ENCODE measurements around the gene NRCAM. TPM values are rescaled to one million over a fixed set of nuclear protein-coding genes. Genes with fewer than 3 reads are reported as not detected.

The NRCAM gene
- total RNA-seq, 2 experiments from 2014 or later = 3.2 to 3.8 TPM

DNA sequence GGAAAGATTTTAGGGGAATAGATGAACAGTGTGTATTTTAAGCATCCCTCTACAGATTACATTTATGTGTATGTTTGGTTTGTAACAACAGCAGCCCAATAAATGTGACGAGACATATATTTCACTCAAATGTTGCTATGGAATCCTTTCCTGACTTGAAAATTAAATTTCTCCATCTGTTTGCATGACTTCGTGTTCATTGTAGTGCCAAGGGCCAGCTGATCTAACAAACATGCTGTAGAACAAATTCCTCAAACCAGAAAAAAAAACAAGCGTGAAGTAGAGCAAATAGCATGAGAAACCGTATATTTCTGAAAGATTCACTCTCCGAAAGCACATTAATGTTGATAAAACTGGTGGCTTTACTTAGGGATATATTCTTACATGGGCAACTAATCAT, 87.8 kb downstream of the NRCAM start:
- peaks cover 4% of the 10 kb centered on the region for H3K36me3 Mint-ChIP-seq (ENCODE audit: low read depth)
- ATAC-seq (no peak), DNase-seq (no peak)
- ChIA-PET POLR2A (no interaction called here), CTCF (no interaction called here)
- no peaks in the 10 kb centered on the region for H3K27me3 Mint-ChIP-seq
- H3K4me3 Mint-ChIP-seq = no peak overlapping the region
- no peak overlapping the region for H3K27ac Mint-ChIP-seq
- intact Hi-C loops (cut with micrococcal nuclease) = no loop called here
- TF ChIP-seq, protein P1, sequence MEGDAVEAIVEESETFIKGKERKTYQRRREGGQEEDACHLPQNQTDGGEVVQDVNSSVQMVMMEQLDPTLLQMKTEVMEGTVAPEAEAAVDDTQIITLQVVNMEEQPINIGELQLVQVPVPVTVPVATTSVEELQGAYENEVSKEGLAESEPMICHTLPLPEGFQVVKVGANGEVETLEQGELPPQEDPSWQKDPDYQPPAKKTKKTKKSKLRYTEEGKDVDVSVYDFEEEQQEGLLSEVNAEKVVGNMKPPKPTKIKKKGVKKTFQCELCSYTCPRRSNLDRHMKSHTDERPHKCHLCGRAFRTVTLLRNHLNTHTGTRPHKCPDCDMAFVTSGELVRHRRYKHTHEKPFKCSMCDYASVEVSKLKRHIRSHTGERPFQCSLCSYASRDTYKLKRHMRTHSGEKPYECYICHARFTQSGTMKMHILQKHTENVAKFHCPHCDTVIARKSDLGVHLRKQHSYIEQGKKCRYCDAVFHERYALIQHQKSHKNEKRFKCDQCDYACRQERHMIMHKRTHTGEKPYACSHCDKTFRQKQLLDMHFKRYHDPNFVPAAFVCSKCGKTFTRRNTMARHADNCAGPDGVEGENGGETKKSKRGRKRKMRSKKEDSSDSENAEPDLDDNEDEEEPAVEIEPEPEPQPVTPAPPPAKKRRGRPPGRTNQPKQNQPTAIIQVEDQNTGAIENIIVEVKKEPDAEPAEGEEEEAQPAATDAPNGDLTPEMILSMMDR (IDR thresholded peaks at IDR 0.05) = no peak
- peaks cover 9% of the 10 kb centered on the region for H3K4me1 Mint-ChIP-seq (ENCODE audit: low read depth)
- no peaks in the 10 kb centered on the region for H3K9me3 Mint-ChIP-seq

DNA sequence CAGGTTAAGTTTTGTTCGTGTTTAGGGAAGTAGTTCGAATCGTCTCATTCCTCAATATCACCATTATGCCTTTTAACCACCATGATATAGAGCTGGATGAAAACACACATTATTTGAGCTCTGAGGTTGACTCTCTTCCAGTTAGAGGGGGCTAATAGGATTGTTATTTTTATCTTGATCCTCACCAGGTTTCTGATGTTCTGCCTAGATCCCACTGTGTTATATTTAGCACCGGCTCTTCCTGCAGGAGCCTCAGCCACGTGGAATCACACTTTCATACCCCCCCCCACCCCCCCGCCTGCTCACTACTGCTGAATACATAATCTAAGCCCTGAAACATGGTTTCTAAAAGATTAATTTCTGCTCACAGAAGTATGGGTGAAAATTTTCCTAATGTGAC, 88.3 kb downstream of the NRCAM start:
- DNase-seq = no peak
- Mint-ChIP-seq H3K4me3 (no peak overlapping the region), H3K27ac (no peak overlapping the region), H3K4me1 (ENCODE audit: low read depth) (peaks cover 8% of the 10 kb centered on the region), H3K36me3 (ENCODE audit: low read depth) (peaks cover 4% of the 10 kb centered on the region), H3K27me3 (no peaks in the 10 kb centered on the region), H3K9me3 (no peaks in the 10 kb centered on the region)
- ChIA-PET CTCF (no interaction called here), POLR2A (no interaction called here)
- ATAC-seq = no peak
- intact Hi-C loops (cut with micrococcal nuclease) = no loop called here
- TF ChIP-seq, protein P1 (IDR thresholded peaks at IDR 0.05) = no peak

DNA sequence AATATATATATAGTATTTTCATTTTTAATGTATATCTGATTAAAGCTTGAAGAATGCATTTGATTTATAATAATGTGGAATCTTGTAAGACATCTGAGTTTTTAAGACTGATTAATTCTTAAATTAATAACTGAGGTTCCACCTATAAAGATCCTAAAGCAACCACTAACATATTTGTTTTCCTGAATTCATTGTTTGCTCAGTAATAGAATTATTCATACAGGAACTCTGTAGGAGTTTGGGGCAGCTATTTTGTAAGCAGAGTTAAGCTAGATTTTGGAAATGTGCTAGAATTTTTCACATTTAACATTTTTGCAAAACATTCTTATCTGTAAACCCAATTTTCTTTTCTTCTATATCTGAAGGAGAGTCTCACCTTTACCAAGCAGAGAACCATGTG, 88.9 kb downstream of the NRCAM start:
- TF ChIP-seq, protein P1 (IDR thresholded peaks at IDR 0.05) = no peak
- Mint-ChIP-seq H3K27me3 (no peaks in the 10 kb centered on the region), H3K9me3 (no peaks in the 10 kb centered on the region), H3K36me3 (ENCODE audit: low read depth) (peaks cover 4% of the 10 kb centered on the region), H3K4me3 (no peak overlapping the region), H3K4me1 (ENCODE audit: low read depth) (peaks cover 5% of the 10 kb centered on the region), H3K27ac (no peak overlapping the region)
- ChIA-PET POLR2A (no interaction called here), CTCF (interaction anchor here (1.5 kb wide), 1 partner anchor 17 kb away, joined by 5 read pairs; no protein-coding TSS in a partner anchor)
- DNase-seq = no peak
- no peak for ATAC-seq
- intact Hi-C loops (cut with micrococcal nuclease) = no loop called here

GRCh38 chr7:108363659-108364058, 92.6 kb downstream of the NRCAM start:
- intact Hi-C loops (cut with micrococcal nuclease) = no loop called here
- ChIA-PET CTCF (interaction anchor here (1.5 kb wide), 1 partner anchor 10 kb away, joined by 4 read pairs; no protein-coding TSS in a partner anchor), POLR2A (no interaction called here)
- peaks cover 9% of the 10 kb centered on the region for H3K4me1 Mint-ChIP-seq (ENCODE audit: low read depth)
- DNase-seq = no peak
- TF ChIP-seq, protein P1 (IDR thresholded peaks at IDR 0.05) = no peak
- H3K4me3 Mint-ChIP-seq = no peak overlapping the region
- ATAC-seq = no peak
- H3K27me3 Mint-ChIP-seq = no peaks in the 10 kb centered on the region
- no peaks in the 10 kb centered on the region for H3K36me3 Mint-ChIP-seq (ENCODE audit: low read depth)
- no peak overlapping the region for H3K27ac Mint-ChIP-seq
- no peaks in the 10 kb centered on the region for H3K9me3 Mint-ChIP-seq

- Mint-ChIP-seq H3K27me3 (no peaks in the 10 kb centered on the region), H3K27ac (no peak overlapping the region), H3K4me1 (ENCODE audit: low read depth) (peaks cover 4% of the 10 kb centered on the region), H3K36me3 (ENCODE audit: low read depth) (peaks cover 2% of the 10 kb centered on the region), H3K9me3 (no peaks in the 10 kb centered on the region), H3K4me3 (no peak overlapping the region)
- DNase-seq (no peak), ATAC-seq (no peak)
- CTCF ChIA-PET = no interaction called here
- TF ChIP-seq, protein P1 (IDR thresholded peaks at IDR 0.05) = no peak
- intact Hi-C loops (cut with micrococcal nuclease) = no loop called here
- POLR2A ChIA-PET = no interaction called here
Measured at GRCh38 chr7:108360058-108360800, 96.0 kb downstream of the NRCAM start.
